K562 (cell line): ENCODE measurements around the gene ZNF316. TPM values are rescaled to one million over a fixed set of nuclear protein-coding genes. Genes with fewer than 3 reads are reported as not detected.

Experiments
- ADNP ChIP-seq: fragments of 200-800 bp; sonication (Bioruptor generic); IDR thresholded peaks from 2 replicates; pipeline ENCODE4 v1.6.1; 2016; ENCODE audit warnings: missing genetic modification characterization, missing compliant biosample characterization
- CBFB ChIP-seq: sonication (generic); formaldehyde crosslinking; IDR thresholded peaks from 2 replicates; pipeline ENCODE4 v1.4.0; 2020; ENCODE audit warnings: mild to moderate bottlenecking, missing genetic modification reagents
- ETS2 ChIP-seq: IDR thresholded peaks from 2 replicates; pipeline ENCODE4 v1.6.1; 2016; ENCODE audit warnings: borderline replicate concordance, missing genetic modification characterization, mild to moderate bottlenecking, moderate library complexity, missing compliant biosample characterization; ENCODE audit not compliant: poor library complexity, severe bottlenecking
- HEY1 ChIP-seq: fragments of 250-450 bp; sonication (Bioruptor Pico); IDR thresholded peaks from 2 replicates; pipeline ENCODE4 v1.5.0; 2020; ENCODE audit warnings: mild to moderate bottlenecking, moderate library complexity, borderline replicate concordance
- HIVEP1 ChIP-seq: fragments of 250-450 bp; sonication (Bioruptor Pico); IDR thresholded peaks from 2 replicates; pipeline ENCODE4 v1.4.0; 2020; ENCODE audit warnings: mild to moderate bottlenecking
- KHSRP ChIP-seq: fragments of 450-650 bp; IDR thresholded peaks from 2 replicates; pipeline ENCODE4 v1.6.1; 2017
- KLF6 ChIP-seq: fragments of 250-450 bp; sonication (Bioruptor Pico); IDR thresholded peaks from 2 replicates; pipeline ENCODE4 v1.4.0; 2020; ENCODE audit warnings: mild to moderate bottlenecking, moderate library complexity, borderline replicate concordance
- MCM3 ChIP-seq: fragments of 450-650 bp; IDR thresholded peaks from 2 replicates; pipeline ENCODE4 v1.6.1; 2016
- SLC30A9 ChIP-seq: fragments of 250-450 bp; sonication (Bioruptor Pico); IDR thresholded peaks from 2 replicates; pipeline ENCODE4 v1.8.0; 2022; ENCODE audit warnings: mild to moderate bottlenecking, moderate library complexity
- SRSF1 ChIP-seq: fragments of 200-400 bp; formaldehyde crosslinking; IDR thresholded peaks from 2 replicates; pipeline ENCODE4 v1.6.1; 2017; ENCODE audit warnings: mild to moderate bottlenecking, low read depth, low read length, moderate library complexity
- ZNF133 ChIP-seq: fragments of 250-450 bp; sonication (Bioruptor Pico); IDR thresholded peaks from 2 replicates; pipeline ENCODE4 v1.4.0; 2020; ENCODE audit warnings: mild to moderate bottlenecking
- ZNF143 ChIP-seq: sonication (generic); formaldehyde crosslinking; IDR thresholded peaks from 2 replicates; pipeline ENCODE4 v1.9.0; 2022; ENCODE audit warnings: mild to moderate bottlenecking, missing genetic modification reagents
- ZNF224 ChIP-seq: sonication (generic); formaldehyde crosslinking; IDR thresholded peaks from 2 replicates; pipeline ENCODE4 v1.8.0; 2022; ENCODE audit warnings: mild to moderate bottlenecking, missing genetic modification reagents
- polyA plus RNA-seq, 8 experiments: library from polyadenylated mRNA; depleted of rRNA in 4 of 8; stranded (reverse) in 5 of 8; unstranded in 3 of 8; fragments of >200 nt; fragmentation: Nextera tagmentation in 2 of 8; fragmentation: Illumina TruSeq in 1 of 8; extraction: Ambion mirVana in 2 of 8; extraction: Trizol in 1 of 8; gene quantifications; 2 replicates each; pipeline versions ENCODE4 v1.2.1 to v1.2.3, GENCODE V29; 2011 to 2014; ENCODE audit warnings: inconsistent platforms in 1 of 8, missing spikeins in 1 of 8
- total RNA-seq, 7 experiments: library from RNA; depleted of rRNA in 6 of 7; stranded (reverse); fragments of >200 nt in 6 of 7; fragmentation: Illumina TruSeq in 2 of 7; extraction: Trizol in 2 of 7; gene quantifications; 2 replicates each; pipeline versions ENCODE4 v1.2.1 to v1.2.3, GENCODE V29; 2011 to 2021; ENCODE audit warnings: low replicate concordance in 1 of 7
- TF ChIP-seq, protein P1 (sequence below), 2 experiments: fragments of 450-650 bp; formaldehyde crosslinking in 1 of 2; IDR thresholded peaks; 2 replicates each; pipeline versions ENCODE4 v1.4.0 to v1.6.1; 2014 to 2020; ENCODE audit warnings: mild to moderate bottlenecking in 2 of 2, borderline replicate concordance in 1 of 2, low read depth in 1 of 2
- TF ChIP-seq, protein P2 (sequence below), 2 experiments: fragments of 450-650 bp; IDR thresholded peaks; 2 replicates each; pipeline ENCODE4 v1.6.1; 2018; ENCODE audit warnings: mild to moderate bottlenecking in 2 of 2, low read depth in 1 of 2; ENCODE audit not compliant: partially characterized antibody in 2 of 2

Gene ZNF316
- total and polyA plus RNA-seq, 9 of the 15 experiments (the other 6 are each of a cell fraction or from before 2014, with no cell fraction given): 0.10 to 34.0 (median 8.6) TPM

- TF ChIP-seq ETS2 (tag): no peak
- no peak for TF ChIP-seq KHSRP
- TF ChIP-seq, protein P1, sequence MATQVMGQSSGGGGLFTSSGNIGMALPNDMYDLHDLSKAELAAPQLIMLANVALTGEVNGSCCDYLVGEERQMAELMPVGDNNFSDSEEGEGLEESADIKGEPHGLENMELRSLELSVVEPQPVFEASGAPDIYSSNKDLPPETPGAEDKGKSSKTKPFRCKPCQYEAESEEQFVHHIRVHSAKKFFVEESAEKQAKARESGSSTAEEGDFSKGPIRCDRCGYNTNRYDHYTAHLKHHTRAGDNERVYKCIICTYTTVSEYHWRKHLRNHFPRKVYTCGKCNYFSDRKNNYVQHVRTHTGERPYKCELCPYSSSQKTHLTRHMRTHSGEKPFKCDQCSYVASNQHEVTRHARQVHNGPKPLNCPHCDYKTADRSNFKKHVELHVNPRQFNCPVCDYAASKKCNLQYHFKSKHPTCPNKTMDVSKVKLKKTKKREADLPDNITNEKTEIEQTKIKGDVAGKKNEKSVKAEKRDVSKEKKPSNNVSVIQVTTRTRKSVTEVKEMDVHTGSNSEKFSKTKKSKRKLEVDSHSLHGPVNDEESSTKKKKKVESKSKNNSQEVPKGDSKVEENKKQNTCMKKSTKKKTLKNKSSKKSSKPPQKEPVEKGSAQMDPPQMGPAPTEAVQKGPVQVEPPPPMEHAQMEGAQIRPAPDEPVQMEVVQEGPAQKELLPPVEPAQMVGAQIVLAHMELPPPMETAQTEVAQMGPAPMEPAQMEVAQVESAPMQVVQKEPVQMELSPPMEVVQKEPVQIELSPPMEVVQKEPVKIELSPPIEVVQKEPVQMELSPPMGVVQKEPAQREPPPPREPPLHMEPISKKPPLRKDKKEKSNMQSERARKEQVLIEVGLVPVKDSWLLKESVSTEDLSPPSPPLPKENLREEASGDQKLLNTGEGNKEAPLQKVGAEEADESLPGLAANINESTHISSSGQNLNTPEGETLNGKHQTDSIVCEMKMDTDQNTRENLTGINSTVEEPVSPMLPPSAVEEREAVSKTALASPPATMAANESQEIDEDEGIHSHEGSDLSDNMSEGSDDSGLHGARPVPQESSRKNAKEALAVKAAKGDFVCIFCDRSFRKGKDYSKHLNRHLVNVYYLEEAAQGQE (IDR thresholded peaks at IDR 0.05; ENCODE audit: borderline replicate concordance): 0 out of 2 replicates have a peak, but pooled peaks have one; percentile 9
- TF ChIP-seq, protein P1 (CRISPR knock-in tag; IDR thresholded peaks at IDR 0.05; ENCODE audit: low read depth): no peak
- TF ChIP-seq SRSF1: no peak
- no peak for TF ChIP-seq ZNF143 (CRISPR knock-in tag)
- no peak for TF ChIP-seq ZNF224
- TF ChIP-seq HEY1 (CRISPR knock-in tag): no peak
- no peak for TF ChIP-seq SLC30A9 (CRISPR knock-in tag)
- TF ChIP-seq HIVEP1 (CRISPR knock-in tag): no peak
- TF ChIP-seq, protein P2, sequence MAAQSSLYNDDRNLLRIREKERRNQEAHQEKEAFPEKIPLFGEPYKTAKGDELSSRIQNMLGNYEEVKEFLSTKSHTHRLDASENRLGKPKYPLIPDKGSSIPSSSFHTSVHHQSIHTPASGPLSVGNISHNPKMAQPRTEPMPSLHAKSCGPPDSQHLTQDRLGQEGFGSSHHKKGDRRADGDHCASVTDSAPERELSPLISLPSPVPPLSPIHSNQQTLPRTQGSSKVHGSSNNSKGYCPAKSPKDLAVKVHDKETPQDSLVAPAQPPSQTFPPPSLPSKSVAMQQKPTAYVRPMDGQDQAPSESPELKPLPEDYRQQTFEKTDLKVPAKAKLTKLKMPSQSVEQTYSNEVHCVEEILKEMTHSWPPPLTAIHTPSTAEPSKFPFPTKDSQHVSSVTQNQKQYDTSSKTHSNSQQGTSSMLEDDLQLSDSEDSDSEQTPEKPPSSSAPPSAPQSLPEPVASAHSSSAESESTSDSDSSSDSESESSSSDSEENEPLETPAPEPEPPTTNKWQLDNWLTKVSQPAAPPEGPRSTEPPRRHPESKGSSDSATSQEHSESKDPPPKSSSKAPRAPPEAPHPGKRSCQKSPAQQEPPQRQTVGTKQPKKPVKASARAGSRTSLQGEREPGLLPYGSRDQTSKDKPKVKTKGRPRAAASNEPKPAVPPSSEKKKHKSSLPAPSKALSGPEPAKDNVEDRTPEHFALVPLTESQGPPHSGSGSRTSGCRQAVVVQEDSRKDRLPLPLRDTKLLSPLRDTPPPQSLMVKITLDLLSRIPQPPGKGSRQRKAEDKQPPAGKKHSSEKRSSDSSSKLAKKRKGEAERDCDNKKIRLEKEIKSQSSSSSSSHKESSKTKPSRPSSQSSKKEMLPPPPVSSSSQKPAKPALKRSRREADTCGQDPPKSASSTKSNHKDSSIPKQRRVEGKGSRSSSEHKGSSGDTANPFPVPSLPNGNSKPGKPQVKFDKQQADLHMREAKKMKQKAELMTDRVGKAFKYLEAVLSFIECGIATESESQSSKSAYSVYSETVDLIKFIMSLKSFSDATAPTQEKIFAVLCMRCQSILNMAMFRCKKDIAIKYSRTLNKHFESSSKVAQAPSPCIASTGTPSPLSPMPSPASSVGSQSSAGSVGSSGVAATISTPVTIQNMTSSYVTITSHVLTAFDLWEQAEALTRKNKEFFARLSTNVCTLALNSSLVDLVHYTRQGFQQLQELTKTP (IDR thresholded peaks at IDR 0.05; ENCODE audit: low read depth in 1 of 2, partially characterized antibody in 2 of 2): no peak
- TF ChIP-seq ADNP (tag): no peak
- no peak for TF ChIP-seq CBFB (CRISPR knock-in tag)
- TF ChIP-seq KLF6 (CRISPR knock-in tag): no peak
- no peak for TF ChIP-seq MCM3
- no peak for TF ChIP-seq ZNF133 (CRISPR knock-in tag)
These were observed at the start of gene ZNF316 (continued) for GRCh38 chr7:6636741-6637543.
